Thyroid gland (tissue), 4 donors: Measurements from ENCODE around the gene IGFBP5.

Experiments used
- CTCF ChIP-seq, 6 experiments: fragments of 200-600 bp in 3 of 6; fragments of 450-650 bp in 3 of 6; sonication (generic) in 3 of 6; IDR thresholded peaks; one replicate each; pipeline ENCODE4 v1.5.1; 2016 to 2019; ENCODE audit warnings: antibody characterized with exemption in 6 of 6, mild to moderate bottlenecking in 2 of 6, inconsistent platforms in 1 of 6, moderate library complexity in 1 of 6
- POLR2A ChIP-seq, 2 donors: fragments of 450-650 bp; IDR thresholded peaks; one replicate each; pipeline ENCODE4 v1.6.1; 2017; ENCODE audit warnings: antibody characterized with exemption in 2 of 2, mild to moderate bottlenecking in 2 of 2, moderate library complexity in 1 of 2

- TF ChIP-seq POLR2A (IDR thresholded peaks at IDR 0.05): no peak
- TF ChIP-seq CTCF (IDR thresholded peaks at IDR 0.05): no peak
Observed at GRCh38 chr2:216653931-216654365, 41.4 kb downstream of the IGFBP5 start.
